PFSK-1 (cell line): ENCODE results near the gene IPO5.

Experiments used
- FOXP2 ChIP-seq: optimal IDR thresholded peaks from 2 replicates; pipeline ENCODE3; 2011; ENCODE audit warnings: borderline replicate concordance, control low read depth, inconsistent platforms; ENCODE audit not compliant: insufficient read depth; ENCODE audit errors: extremely low read length, extremely low read depth
- POLR2AphosphoS5 ChIP-seq: IDR thresholded peaks from 2 replicates; pipeline ENCODE4 v1.6.1; 2012; ENCODE audit warnings: low read depth, mild to moderate bottlenecking, control low read depth, low read length, moderate library complexity
- REST ChIP-seq, 2 experiments: IDR thresholded peaks; 2 replicates each; pipeline versions ENCODE4 v1.6.1 to v1.8.0; 2011 to 2012; ENCODE audit warnings: low read depth in 2 of 2, low read length in 2 of 2, control low read depth in 1 of 2, inconsistent platforms in 1 of 2, mild to moderate bottlenecking in 1 of 2, moderate library complexity in 1 of 2; ENCODE audit not compliant: insufficient read depth in 1 of 2
- SIN3A ChIP-seq: IDR thresholded peaks from 2 replicates; pipeline ENCODE4 v1.6.1; 2012; ENCODE audit warnings: mild to moderate bottlenecking, low read length, moderate library complexity, borderline replicate concordance; ENCODE audit not compliant: insufficient read depth
- TAF1 ChIP-seq: IDR thresholded peaks from 2 replicates; pipeline ENCODE4 v1.6.1; 2012; ENCODE audit warnings: low read length, control low read depth, borderline replicate concordance; ENCODE audit not compliant: insufficient read depth

DNA sequence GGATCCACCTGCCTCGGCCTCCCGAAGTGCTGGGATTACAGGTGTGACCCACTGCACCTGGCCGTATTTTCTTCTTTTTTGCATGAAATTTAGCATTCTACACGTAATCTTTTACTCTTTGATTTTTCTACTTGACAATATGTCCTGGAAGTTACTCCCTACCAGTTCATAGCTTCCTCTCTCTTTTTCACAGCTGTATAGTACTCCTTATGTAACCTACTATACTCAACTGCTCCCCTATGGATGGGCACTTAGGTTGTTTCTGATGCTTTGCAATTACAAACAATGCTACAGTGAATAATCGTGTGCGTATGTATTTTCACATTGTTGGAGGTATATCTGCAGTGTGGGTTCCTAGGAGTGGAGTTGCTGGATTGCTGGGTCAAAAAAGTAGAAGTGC, 98.9 kb downstream of the IPO5 start:
- no peak for TF ChIP-seq POLR2AphosphoS5
- no peak for TF ChIP-seq REST (IDR thresholded peaks at IDR 0.05; ENCODE audit: insufficient read depth in 1 of 2, low read depth in 2 of 2, low read length in 2 of 2)
- TF ChIP-seq TAF1 = no peak
- TF ChIP-seq SIN3A = no peak
- TF ChIP-seq FOXP2 = no peak
